K562 (cell line): ENCODE results near the gene BAMBI. TPM values are rescaled to one million over a fixed set of nuclear protein-coding genes. Genes with fewer than 3 reads are reported as not detected.

Experiments used
- ARID1B ChIP-seq: fragments of 450-650 bp; IDR thresholded peaks from 2 replicates; pipeline ENCODE4 v1.6.1; 2016; ENCODE audit warnings: antibody characterized with exemption, mild to moderate bottlenecking, inconsistent platforms
- BRD4 ChIP-seq: fragments of 200-600 bp; sonication (generic); IDR thresholded peaks from 2 replicates; pipeline ENCODE4 v1.6.1; 2017; ENCODE audit warnings: inconsistent platforms
- CBFA2T2 ChIP-seq: fragments of 450-650 bp; conservative IDR thresholded peaks from 2 replicates; pipeline ENCODE4 v1.6.1; 2017; ENCODE audit warnings: mild to moderate bottlenecking
- CBFA2T3 ChIP-seq: fragments of 450-650 bp; IDR thresholded peaks from 2 replicates; pipeline ENCODE4 v1.6.1; 2017
- CHCHD3 ChIP-seq: fragments of 250-450 bp; sonication (Bioruptor Pico); IDR thresholded peaks from 2 replicates; pipeline ENCODE4 v2.1.2; 2022; ENCODE audit warnings: mild to moderate bottlenecking
- DPF2 ChIP-seq: fragments of 450-650 bp; IDR thresholded peaks from 2 replicates; pipeline ENCODE4 v1.6.1; 2016
- E4F1 ChIP-seq: fragments of 250-450 bp; sonication (Bioruptor Pico); IDR thresholded peaks from 2 replicates; pipeline ENCODE4 v1.5.0; 2021; ENCODE audit warnings: mild to moderate bottlenecking, borderline replicate concordance
- FOXM1 ChIP-seq, 2 experiments: fragments of 450-650 bp in 1 of 2; sonication (generic) in 1 of 2; formaldehyde crosslinking in 1 of 2; IDR thresholded peaks; 2 replicates each; pipeline versions ENCODE4 v1.6.1 to v1.9.0; 2017 to 2022; ENCODE audit warnings: low read depth in 2 of 2, mild to moderate bottlenecking in 2 of 2, missing genetic modification reagents in 1 of 2, moderate library complexity in 1 of 2
- HMG20B ChIP-seq: fragments of 250-450 bp; sonication (Bioruptor Pico); IDR thresholded peaks from 2 replicates; pipeline ENCODE4 v1.5.0; 2021; ENCODE audit warnings: mild to moderate bottlenecking
- IFI16 ChIP-seq: fragments of 250-450 bp; sonication (Bioruptor Pico); IDR thresholded peaks from 2 replicates; pipeline ENCODE4 v2.1.2; 2022; ENCODE audit warnings: mild to moderate bottlenecking, inconsistent platforms
- KDM1A ChIP-seq, 2 experiments: fragments of 450-650 bp; IDR thresholded peaks; 2 replicates each; pipeline ENCODE4 v1.6.1; 2016; ENCODE audit warnings: mild to moderate bottlenecking in 2 of 2
- KDM5B ChIP-seq: fragments of 200-600 bp; sonication (generic); IDR thresholded peaks from 2 replicates; pipeline ENCODE4 v1.6.1; 2012; ENCODE audit warnings: low read depth, mild to moderate bottlenecking, moderate library complexity, low read length, control low read depth, inconsistent platforms; ENCODE audit not compliant: insufficient replicate concordance
- MCM2 ChIP-seq: fragments of 450-650 bp; IDR thresholded peaks from 2 replicates; pipeline ENCODE4 v1.6.1; 2017; ENCODE audit warnings: low read depth, mild to moderate bottlenecking
- MTA1 ChIP-seq: fragments of 450-650 bp; IDR thresholded peaks from 2 replicates; pipeline ENCODE4 v1.6.1; 2017; ENCODE audit warnings: borderline replicate concordance
- PHTF2 ChIP-seq: fragments of 250-450 bp; sonication (Bioruptor Pico); IDR thresholded peaks from 2 replicates; pipeline ENCODE4 v1.5.0; 2021; ENCODE audit warnings: mild to moderate bottlenecking
- POLR3G ChIP-seq: IDR thresholded peaks from 2 replicates; pipeline ENCODE4 v1.6.1; 2011; ENCODE audit not compliant: insufficient read length, insufficient replicate concordance; ENCODE audit errors: extremely low read depth
- RFX7 ChIP-seq: fragments of 250-450 bp; sonication (Bioruptor Pico); IDR thresholded peaks from 2 replicates; pipeline ENCODE4 v1.5.1; 2021; ENCODE audit warnings: mild to moderate bottlenecking
- SMARCE1 ChIP-seq: fragments of 450-650 bp; IDR thresholded peaks from 2 replicates; pipeline ENCODE4 v1.7.1; 2016; ENCODE audit warnings: mild to moderate bottlenecking
- SOX6 ChIP-seq: fragments of 450-650 bp; IDR thresholded peaks from 2 replicates; pipeline ENCODE4 v1.6.1; 2014; ENCODE audit warnings: mild to moderate bottlenecking
- TEAD4 ChIP-seq, 2 experiments: sonication (generic) in 1 of 2; formaldehyde crosslinking in 1 of 2; IDR thresholded peaks; 2 replicates each; pipeline versions ENCODE4 v1.6.1 to v1.8.0; 2012 to 2022; ENCODE audit warnings: borderline replicate concordance in 1 of 2, inconsistent platforms in 1 of 2, low read length in 1 of 2, mild to moderate bottlenecking in 1 of 2, missing genetic modification reagents in 1 of 2
- ZC3H8 ChIP-seq: fragments of 450-650 bp; IDR thresholded peaks from 2 replicates; pipeline ENCODE4 v1.6.1; 2017
- ZKSCAN1 ChIP-seq: fragments of 150-350 bp; IDR thresholded peaks from 2 replicates; pipeline ENCODE4 v1.6.1; 2016; ENCODE audit warnings: low read depth, low read length
- ZNF212 ChIP-seq: fragments of 450-650 bp; formaldehyde crosslinking; IDR thresholded peaks from 2 replicates; pipeline ENCODE4 v1.4.0; 2020; ENCODE audit warnings: mild to moderate bottlenecking
- ZNF280B ChIP-seq: fragments of 250-450 bp; sonication (Bioruptor Pico); IDR thresholded peaks from 2 replicates; pipeline ENCODE4 v1.5.1; 2021; ENCODE audit warnings: mild to moderate bottlenecking
- ZNF584 ChIP-seq: fragments of 200-800 bp; sonication (Bioruptor generic); IDR thresholded peaks from 2 replicates; pipeline ENCODE4 v1.6.1; 2016; ENCODE audit warnings: low read depth, mild to moderate bottlenecking, missing genetic modification characterization, missing compliant biosample characterization
- ZNF696 ChIP-seq: fragments of 250-450 bp; sonication (Bioruptor Pico); conservative IDR thresholded peaks from 2 replicates; pipeline ENCODE4 v1.4.0; 2020; ENCODE audit warnings: mild to moderate bottlenecking, moderate library complexity
- ZNF707 ChIP-seq: fragments of 250-450 bp; sonication (Bioruptor Pico); conservative IDR thresholded peaks from 2 replicates; pipeline ENCODE4 v1.8.0; 2022; ENCODE audit warnings: inconsistent platforms, mild to moderate bottlenecking, moderate library complexity
- polyA plus RNA-seq, 8 experiments: library from polyadenylated mRNA; depleted of rRNA in 4 of 8; stranded (reverse) in 5 of 8; unstranded in 3 of 8; fragments of >200 nt; fragmentation: Nextera tagmentation in 2 of 8; fragmentation: Illumina TruSeq in 1 of 8; extraction: Ambion mirVana in 2 of 8; extraction: Trizol in 1 of 8; gene quantifications; 2 replicates each; pipeline versions ENCODE4 v1.2.1 to v1.2.3, GENCODE V29; 2011 to 2014; ENCODE audit warnings: inconsistent platforms in 1 of 8, missing spikeins in 1 of 8
- total RNA-seq, 7 experiments: library from RNA; depleted of rRNA in 6 of 7; stranded (reverse); fragments of >200 nt in 6 of 7; fragmentation: Illumina TruSeq in 2 of 7; extraction: Trizol in 2 of 7; gene quantifications; 2 replicates each; pipeline versions ENCODE4 v1.2.1 to v1.2.3, GENCODE V29; 2011 to 2021; ENCODE audit warnings: low replicate concordance in 1 of 7

The BAMBI gene
- total and polyA plus RNA-seq, 9 of the 15 experiments (the other 6 are each of a cell fraction or from before 2014, with no cell fraction given): 2.0 to 21.8 (median 13.5) TPM

GRCh38 chr10:28678687-28679457 is 1.6 kb downstream of the BAMBI start (continued):
- no peak for TF ChIP-seq KDM5B
- TF ChIP-seq POLR3G: no peak
- no peak for TF ChIP-seq MTA1
- no peak for TF ChIP-seq BRD4
- no peak for TF ChIP-seq CHCHD3 (CRISPR knock-in tag)
- no peak for TF ChIP-seq ZNF584 (CRISPR knock-in tag)
- no peak for TF ChIP-seq HMG20B (CRISPR knock-in tag)
- TF ChIP-seq ZNF707: no peak
- peak; percentile 88 to 89 for TF ChIP-seq KDM1A (IDR thresholded peaks at IDR 0.05)
- TF ChIP-seq IFI16: no peak
- TF ChIP-seq MCM2: no peak
- no peak for TF ChIP-seq ZKSCAN1
- TF ChIP-seq E4F1 (CRISPR knock-in tag): no peak
- no peak for TF ChIP-seq RFX7 (CRISPR knock-in tag)
- TF ChIP-seq CBFA2T3: peak; percentile 89
- no peak for TF ChIP-seq PHTF2 (CRISPR knock-in tag)
- TF ChIP-seq ZNF212 (CRISPR knock-in tag): no peak
- no peak for TF ChIP-seq ZNF280B
- TF ChIP-seq TEAD4 (IDR thresholded peaks at IDR 0.05; ENCODE audit: low read length): peak; percentile 81
- TF ChIP-seq TEAD4 (CRISPR knock-in tag; IDR thresholded peaks at IDR 0.05; ENCODE audit: borderline replicate concordance): no peak
- peak; percentile 13; the same call in 1 of the 2 replicates for TF ChIP-seq DPF2
- TF ChIP-seq SOX6: 0 out of 2 replicates have a peak, but pooled peaks have one; percentile 35
- TF ChIP-seq SMARCE1: 0 out of 2 replicates have a peak, but pooled peaks have one; percentile 16
- TF ChIP-seq ARID1B: peak; percentile 64
- no peak for TF ChIP-seq ZC3H8
- TF ChIP-seq ZNF696 (CRISPR knock-in tag): no peak
- TF ChIP-seq FOXM1 (IDR thresholded peaks at IDR 0.05; ENCODE audit: low read depth): peak; percentile 23; the same call in 1 of the 2 replicates
- TF ChIP-seq FOXM1 (CRISPR knock-in tag; IDR thresholded peaks at IDR 0.05; ENCODE audit: low read depth): no peak
- peak; percentile 71 for TF ChIP-seq CBFA2T2
